CD14-positive monocyte (primary cell): Measurements from ENCODE around the gene GGN. TPM values are rescaled to one million over a fixed set of nuclear protein-coding genes. Genes with fewer than 3 reads are reported as not detected.

Experiments
- DNase-seq, 3 donors: peaks; one replicate each; pipeline ENCODE4 v3.0.0-alpha.2; 2011 to 2022
- H2AFZ ChIP-seq: 2 replicates; pipeline ENCODE4 v1.6.0; 2012; ENCODE audit warnings: mild to moderate bottlenecking, low read depth, low read length, inconsistent platforms; ENCODE audit not compliant: insufficient read depth, poor library complexity, severe bottlenecking
- H3K27ac ChIP-seq, 2 donors: 1 replicate in 1 of 2; 2 replicates in 1 of 2; pipeline ENCODE4 v1.5.1; 2012 to 2013; ENCODE audit warnings: low read length in 2 of 2, control low read depth in 1 of 2, inconsistent platforms in 1 of 2, low read depth in 1 of 2, mild to moderate bottlenecking in 1 of 2
- H3K27me3 ChIP-seq, 2 donors: one replicate each; pipeline versions ENCODE4 v1.6.0 to v1.6.1; 2011 to 2013; ENCODE audit warnings: low read length in 2 of 2; ENCODE audit not compliant: control insufficient read depth in 2 of 2, insufficient read depth in 2 of 2
- H3K36me3 ChIP-seq, 2 donors: replicated peaks in 1 of 2; 1 replicate in 1 of 2; 2 replicates in 1 of 2; pipeline versions ENCODE4 v1.5.1 to v1.6.1; 2012 to 2013; ENCODE audit warnings: low read length in 2 of 2, control low read depth in 1 of 2, inconsistent platforms in 1 of 2, mild to moderate bottlenecking in 1 of 2; ENCODE audit not compliant: insufficient read depth in 2 of 2, control insufficient read depth in 1 of 2
- H3K4me1 ChIP-seq, 2 donors: 1 replicate in 1 of 2; 2 replicates in 1 of 2; pipeline versions ENCODE4 v1.5.1 to v1.6.1; 2012 to 2013; ENCODE audit warnings: low read length in 2 of 2, control low read depth in 1 of 2, inconsistent platforms in 1 of 2, mild to moderate bottlenecking in 1 of 2, moderate library complexity in 1 of 2; ENCODE audit not compliant: insufficient read depth in 2 of 2, control insufficient read depth in 1 of 2
- H3K4me2 ChIP-seq: replicated peaks from 2 replicates; pipeline ENCODE3; 2012; ENCODE audit warnings: low read length, moderate library complexity, mild to moderate bottlenecking; ENCODE audit not compliant: poor library complexity, severe bottlenecking; ENCODE audit errors: extremely low read depth
- H3K4me3 ChIP-seq, 3 experiments: fragments of 200-600 bp in 1 of 3; sonication (generic) in 1 of 3; replicated peaks in 1 of 3; 1 replicate in 2 of 3; 2 replicates in 1 of 3; pipeline ENCODE4 v1.5.1; 2011 to 2013; ENCODE audit warnings: low read length in 3 of 3, mild to moderate bottlenecking in 3 of 3, control low read depth in 2 of 3, low read depth in 2 of 3, inconsistent platforms in 1 of 3, moderate library complexity in 1 of 3
- H3K79me2 ChIP-seq: 2 replicates; pipeline ENCODE4 v1.6.0; 2012; ENCODE audit warnings: mild to moderate bottlenecking, control low read depth, inconsistent platforms, low read length, moderate library complexity; ENCODE audit not compliant: insufficient read depth
- H3K9ac ChIP-seq: 2 replicates; pipeline ENCODE4 v1.6.0; 2017; ENCODE audit warnings: low read length, mild to moderate bottlenecking; ENCODE audit not compliant: insufficient read depth, poor library complexity, severe bottlenecking
- H3K9me3 ChIP-seq, 2 donors: replicated peaks in 1 of 2; 1 replicate in 1 of 2; 2 replicates in 1 of 2; pipeline versions ENCODE4 v1.5.1 to v1.6.1; 2012 to 2013; ENCODE audit warnings: low read length in 2 of 2, control low read depth in 1 of 2; ENCODE audit not compliant: control insufficient read depth in 1 of 2, insufficient read depth in 1 of 2
- H4K20me1 ChIP-seq: 2 replicates; pipeline ENCODE4 v1.6.0; 2012; ENCODE audit warnings: mild to moderate bottlenecking, low read length, control low read depth, moderate library complexity; ENCODE audit not compliant: insufficient read depth
- H3K27ac Mint-ChIP-seq, 7 donors: one replicate each; pipeline ENCODE4 v1.8.0; 2020; ENCODE audit warnings: mild to moderate bottlenecking in 7 of 7, mixed read lengths in 7 of 7, moderate library complexity in 6 of 7, inconsistent platforms in 2 of 7
- H3K27me3 Mint-ChIP-seq, 3 donors: one replicate each; pipeline ENCODE4 v1.8.0; 2021 to 2022; ENCODE audit warnings: low read depth in 3 of 3, mild to moderate bottlenecking in 3 of 3, mixed read lengths in 3 of 3, moderate library complexity in 3 of 3, inconsistent platforms in 1 of 3
- H3K36me3 Mint-ChIP-seq, 2 donors: one replicate each; pipeline ENCODE4 v1.8.0; 2020; ENCODE audit warnings: mixed read lengths in 2 of 2, inconsistent platforms in 1 of 2, mild to moderate bottlenecking in 1 of 2
- H3K4me1 Mint-ChIP-seq: one replicate; pipeline ENCODE4 v1.8.0; 2020; ENCODE audit warnings: mild to moderate bottlenecking, mixed read lengths
- H3K4me3 Mint-ChIP-seq, 2 donors: one replicate each; pipeline ENCODE4 v1.8.0; 2020; ENCODE audit warnings: mild to moderate bottlenecking in 2 of 2, mixed read lengths in 2 of 2, moderate library complexity in 1 of 2
- H3K9me3 Mint-ChIP-seq, 7 donors: one replicate each; pipeline ENCODE4 v1.8.0; 2020 to 2022; ENCODE audit warnings: mixed read lengths in 7 of 7, mild to moderate bottlenecking in 6 of 7, moderate library complexity in 6 of 7, inconsistent platforms in 2 of 7
- WGBS: methylation state at CpG from one replicate; pipeline ENCODE4 v1.1.5; 2013; ENCODE audit warnings: missing lambda C conversion rate; ENCODE audit not compliant: insufficient coverage; 5-methylcytosine and 5-hydroxymethylcytosine counted together
- intact Hi-C, 2 donors: fragments of 100-400 bp; cut with micrococcal nuclease; formaldehyde crosslinking; loops; one replicate each; pipeline versions ENCODE4 v1.15.0 to v1.15.1; 2023
- polyA plus RNA-seq, 3 donors: library from polyadenylated mRNA; depleted of rRNA in 1 of 3; unstranded in 2 of 3; stranded (reverse) in 1 of 3; fragments of 300-500 nt in 2 of 3; fragments of >200 nt in 1 of 3; fragmentation: Illumina TruSeq in 2 of 3; gene quantifications; 1 replicate in 2 of 3; 2 replicates in 1 of 3; pipeline ENCODE4 v1.2.3, GENCODE V29; 2012 to 2021
- TF ChIP-seq, protein P1 (sequence below): fragments of 200-600 bp; IDR thresholded peaks from one replicate; pipeline ENCODE4 v1.8.0; 2022; ENCODE audit warnings: antibody characterized with exemption, mild to moderate bottlenecking

GGN gene
- polyA plus RNA-seq, 3 donors = 0.12 to 0.56 TPM; not detected in 1

DNA sequence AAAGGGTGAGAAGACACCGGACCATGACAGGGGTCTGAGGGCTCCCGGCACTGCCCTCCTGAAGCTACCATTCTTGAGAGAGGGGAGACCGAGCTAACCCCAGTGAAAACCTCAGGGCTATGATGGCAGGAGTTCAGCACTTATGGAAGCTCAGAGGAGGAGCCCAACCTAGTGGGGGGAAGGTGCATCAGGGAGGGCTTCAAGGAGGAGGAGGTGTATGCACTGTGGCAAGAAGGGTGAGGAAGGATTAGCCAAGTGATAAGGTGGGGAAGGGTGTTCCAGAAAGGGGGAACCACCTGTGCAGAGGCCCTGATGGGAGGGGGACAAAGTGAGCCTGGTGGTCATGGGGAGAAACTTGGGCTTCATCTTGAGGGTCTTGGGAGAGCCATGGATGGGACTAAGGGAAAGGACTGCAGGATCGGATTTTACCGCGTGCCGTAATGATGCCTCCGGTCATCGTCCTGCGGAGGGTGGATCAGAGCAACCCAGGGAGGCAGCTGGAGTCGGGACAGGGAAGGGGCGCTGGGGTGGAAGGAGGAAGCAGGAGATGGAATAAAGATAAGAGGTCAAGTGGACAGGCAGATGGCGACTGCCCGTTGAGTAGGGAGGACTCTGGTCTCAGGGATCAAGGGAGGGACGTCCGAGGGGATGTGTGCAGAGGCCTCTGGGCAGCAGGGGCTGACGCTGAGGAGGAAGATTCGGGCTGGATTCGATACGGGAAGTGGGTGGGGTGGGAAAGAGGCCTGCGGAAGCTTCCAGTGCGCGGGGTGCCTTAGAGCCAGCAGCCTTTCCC is 26.8 kb downstream of the GGN start:
- H3K36me3 ChIP-seq = no peaks in the 10 kb centered on the region
- peaks cover 0 to 4% of the 10 kb centered on the region in 2 donors for H3K9me3 ChIP-seq
- no peaks in the 10 kb centered on the region for H3K79me2 ChIP-seq
- peak in 2 of 3 donors; percentile 24 to 28 for DNase-seq
- no peaks in the 10 kb centered on the region for H4K20me1 ChIP-seq
- peaks cover 0 to 41% of the 10 kb centered on the region in 2 donors for H3K27me3 ChIP-seq
- H3K4me1 Mint-ChIP-seq = peaks cover 24% of the 10 kb centered on the region
- 32% methylated on average over 17 of the region's 23 CpGs for WGBS
- H3K4me1 ChIP-seq = peaks cover 18 to 23% of the 10 kb centered on the region in 2 donors
- intact Hi-C loops = no loop called here
- H2AFZ ChIP-seq = peak overlapping the region; percentile 93
- peaks cover 0 to 3% of the 10 kb centered on the region in 2 donors for H3K36me3 Mint-ChIP-seq
- H3K27ac ChIP-seq = no peak overlapping the region
- peaks cover 36 to 60% (median 40%) of the 10 kb centered on the region in 3 donors for H3K27me3 Mint-ChIP-seq
- TF ChIP-seq, protein P1, sequence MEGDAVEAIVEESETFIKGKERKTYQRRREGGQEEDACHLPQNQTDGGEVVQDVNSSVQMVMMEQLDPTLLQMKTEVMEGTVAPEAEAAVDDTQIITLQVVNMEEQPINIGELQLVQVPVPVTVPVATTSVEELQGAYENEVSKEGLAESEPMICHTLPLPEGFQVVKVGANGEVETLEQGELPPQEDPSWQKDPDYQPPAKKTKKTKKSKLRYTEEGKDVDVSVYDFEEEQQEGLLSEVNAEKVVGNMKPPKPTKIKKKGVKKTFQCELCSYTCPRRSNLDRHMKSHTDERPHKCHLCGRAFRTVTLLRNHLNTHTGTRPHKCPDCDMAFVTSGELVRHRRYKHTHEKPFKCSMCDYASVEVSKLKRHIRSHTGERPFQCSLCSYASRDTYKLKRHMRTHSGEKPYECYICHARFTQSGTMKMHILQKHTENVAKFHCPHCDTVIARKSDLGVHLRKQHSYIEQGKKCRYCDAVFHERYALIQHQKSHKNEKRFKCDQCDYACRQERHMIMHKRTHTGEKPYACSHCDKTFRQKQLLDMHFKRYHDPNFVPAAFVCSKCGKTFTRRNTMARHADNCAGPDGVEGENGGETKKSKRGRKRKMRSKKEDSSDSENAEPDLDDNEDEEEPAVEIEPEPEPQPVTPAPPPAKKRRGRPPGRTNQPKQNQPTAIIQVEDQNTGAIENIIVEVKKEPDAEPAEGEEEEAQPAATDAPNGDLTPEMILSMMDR = no peak
- H3K9ac ChIP-seq = peak overlapping the region; percentile 56
- H3K4me3 ChIP-seq = peak overlapping the region; percentile 45 to 88 (median 60)
- H3K27ac Mint-ChIP-seq = peak overlapping the region in 2 of 7 donors; percentile 18 to 31
- peak overlapping the region; percentile 90 for H3K4me2 ChIP-seq
- peaks cover 0 to 13% (median 7%) of the 10 kb centered on the region in 7 donors for H3K9me3 Mint-ChIP-seq
- peak overlapping the region; percentile 86 to 92 for H3K4me3 Mint-ChIP-seq

DNA sequence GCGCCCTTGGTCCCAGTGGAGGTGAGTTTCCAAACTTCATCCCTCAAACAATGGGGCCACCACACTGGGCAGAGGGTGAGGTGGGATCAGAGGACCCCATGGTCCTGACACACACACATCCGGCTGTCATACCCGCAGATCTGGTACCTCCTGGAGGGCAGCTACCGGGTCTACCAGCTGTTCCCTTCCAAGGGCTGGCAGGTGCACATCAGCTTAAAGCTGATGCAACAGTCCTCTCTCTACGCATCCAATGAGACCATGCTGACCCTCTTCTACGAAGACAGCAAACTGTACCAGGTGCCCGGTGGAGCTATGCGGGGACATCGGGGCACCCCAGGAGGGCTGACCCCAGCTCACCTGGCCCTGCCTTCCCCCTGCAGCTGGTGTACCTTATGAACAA is 27.5 kb downstream of the GGN start:
- peaks cover 0 to 44% of the 10 kb centered on the region in 2 donors for H3K27me3 ChIP-seq
- Mint-ChIP-seq H3K4me1 (peaks cover 24% of the 10 kb centered on the region), H3K27me3 (peaks cover 33 to 63% (median 38%) of the 10 kb centered on the region in 3 donors), H3K9me3 (peaks cover 0 to 11% (median 7%) of the 10 kb centered on the region in 7 donors), H3K4me3 (peak overlapping the region in 1 of 2 donors; percentile 92), H3K27ac (no peak overlapping the region), H3K36me3 (peaks cover 0 to 3% of the 10 kb centered on the region in 2 donors)
- intact Hi-C loops = no loop called here
- no peaks in the 10 kb centered on the region for H3K79me2 ChIP-seq
- H3K9me3 ChIP-seq = peaks cover 0 to 4% of the 10 kb centered on the region in 2 donors
- 84% methylated on average over 8 of the region's 9 CpGs for WGBS
- no peak overlapping the region for H2AFZ ChIP-seq
- H3K4me3 ChIP-seq = no peak overlapping the region
- TF ChIP-seq, protein P1 = no peak
- H3K36me3 ChIP-seq = no peaks in the 10 kb centered on the region
- peaks cover 18 to 23% of the 10 kb centered on the region in 2 donors for H3K4me1 ChIP-seq
- no peak overlapping the region for H3K27ac ChIP-seq
- DNase-seq = no peak
- no peak overlapping the region for H3K4me2 ChIP-seq
- no peaks in the 10 kb centered on the region for H4K20me1 ChIP-seq
- no peak overlapping the region for H3K9ac ChIP-seq
